Lower leg skin (tissue), 4 donors: ENCODE results near the gene PLEKHG3. TPM values are rescaled to one million over a fixed set of nuclear protein-coding genes. Genes with fewer than 3 reads are reported as not detected.

Experiments
- DNase-seq, 2 donors: peaks; one replicate each; pipeline ENCODE4 v3.0.0-alpha.2; 2019; ENCODE audit warnings: low spot score in 2 of 2
- H3K4me3 ChIP-seq: fragments of 200-600 bp; sonication (generic); 2 replicates; pipeline ENCODE4 v1.5.1; 2017; ENCODE audit warnings: mild to moderate bottlenecking, low read depth; ENCODE audit not compliant: poor library complexity, severe bottlenecking
- CTCF ChIP-seq, 3 donors: fragments of 450-650 bp; IDR thresholded peaks; one replicate each; pipeline ENCODE4 v1.5.1; 2016; ENCODE audit warnings: antibody characterized with exemption in 3 of 3, mild to moderate bottlenecking in 3 of 3, moderate library complexity in 2 of 3
- POLR2A ChIP-seq, 2 donors: fragments of 450-650 bp; IDR thresholded peaks; one replicate each; pipeline ENCODE4 v1.6.1; 2016 to 2017; ENCODE audit warnings: antibody characterized with exemption in 2 of 2, mild to moderate bottlenecking in 1 of 2, moderate library complexity in 1 of 2
- WGBS, 2 donors: methylation state at CpG; one replicate each; pipeline ENCODE4 v1.1.5; 2018; 5-methylcytosine and 5-hydroxymethylcytosine counted together
- intact Hi-C: fragments of 100-400 bp; cut with DNase I; formaldehyde crosslinking; loops from one replicate; pipeline ENCODE4 v1.15.0; 2023; ENCODE audit warnings: low total_unique reads
- total RNA-seq, 4 donors: library from RNA; depleted of rRNA; stranded (reverse); fragments of >200 nt; gene quantifications; one replicate each; pipeline ENCODE4 v1.1.0, GENCODE V29; 2016

Gene PLEKHG3
- total RNA-seq, 4 donors from 2014 or later: 92.9 to 178 (median 125) TPM

GRCh38 chr14:64706119-64706592 is 1.9 kb downstream of the PLEKHG3 start:
- DNase-seq: peak in 1 of 2 donors; percentile 68
- H3K4me3 ChIP-seq: no peak overlapping the region
- TF ChIP-seq CTCF (IDR thresholded peaks at IDR 0.05) (no peak), POLR2A (IDR thresholded peaks at IDR 0.05) (no peak)
- intact Hi-C loops: no loop called here
- 46 to 50% methylated on average over 4 of the region's 4 CpGs for WGBS, 2 donors

- H3K4me3 ChIP-seq: no peak overlapping the region
- WGBS, 2 donors: 57 to 74% methylated on average over 12 to 14 of the region's 14 CpGs
- DNase-seq: peak in 1 of 2 donors; percentile 81
- intact Hi-C loops: no loop called here
- TF ChIP-seq POLR2A (IDR thresholded peaks at IDR 0.05) (no peak), CTCF (IDR thresholded peaks at IDR 0.05) (no peak)
These were observed 2.5 kb downstream of the PLEKHG3 start for GRCh38 chr14:64706593-64707193.

GRCh38 chr14:64707661-64708060 is 3.4 kb downstream of the PLEKHG3 start:
- WGBS, 2 donors: 42% methylated on average over 7 of the region's 7 CpGs
- DNase-seq: peak in 1 of 2 donors; percentile 76
- intact Hi-C loops: no loop called here
- no peak for TF ChIP-seq POLR2A (IDR thresholded peaks at IDR 0.05)
- TF ChIP-seq CTCF (IDR thresholded peaks at IDR 0.05): no peak
- no peak overlapping the region for H3K4me3 ChIP-seq

- no peak for TF ChIP-seq CTCF (IDR thresholded peaks at IDR 0.05)
- no peak for TF ChIP-seq POLR2A (IDR thresholded peaks at IDR 0.05)
- no peak overlapping the region for H3K4me3 ChIP-seq
- intact Hi-C loops: no loop called here
- 30 to 33% methylated on average over 18 of the region's 18 CpGs for WGBS, 2 donors
- DNase-seq: peak in 1 of 2 donors; percentile 85
These were observed 4.2 kb downstream of the PLEKHG3 start for GRCh38 chr14:64708148-64709004.

GRCh38 chr14:64709126-64709525 is 4.9 kb downstream of the PLEKHG3 start:
- peak in 1 of 2 donors; percentile 74 for DNase-seq
- no peak overlapping the region for H3K4me3 ChIP-seq
- intact Hi-C loops: no loop called here
- no peak for TF ChIP-seq CTCF (IDR thresholded peaks at IDR 0.05)
- no peak for TF ChIP-seq POLR2A (IDR thresholded peaks at IDR 0.05)
- 80 to 81% methylated on average over 5 of the region's 5 CpGs for WGBS, 2 donors
